ENCODE measurements around the gene PAN2.

GRCh38 chr12:56282030-56282429 is 51.8 kb downstream of the PAN2 start:
- TF ChIP-seq MAX (IDR thresholded peaks at IDR 0.05): no peak
- TF ChIP-seq CEBPB (IDR thresholded peaks at IDR 0.05; ENCODE audit: low read depth): no peak
- TF ChIP-seq CTCF (IDR thresholded peaks at IDR 0.05 in 2 of 3, conservative IDR thresholded peaks at IDR 0.05 in 1 of 3; ENCODE audit: borderline replicate concordance in 1 of 3, insufficient read depth in 1 of 3, low read depth in 2 of 3, low read length in 2 of 3): no peak
- TF ChIP-seq REST (IDR thresholded peaks at IDR 0.05; ENCODE audit: low read depth): no peak
- no peak for TF ChIP-seq POLR2A (IDR thresholded peaks at IDR 0.05; ENCODE audit: borderline replicate concordance, extremely low read depth, insufficient read depth, insufficient read length)
- TF ChIP-seq POLR2AphosphoS5 (IDR thresholded peaks at IDR 0.05; ENCODE audit: low read depth, low read length): no peak
- no peak for TF ChIP-seq ELF1 (IDR thresholded peaks at IDR 0.05; ENCODE audit: borderline replicate concordance, low read depth)
- TF ChIP-seq ATF3 (IDR thresholded peaks at IDR 0.05): no peak
- no peak for TF ChIP-seq EZH2phosphoT487 (IDR thresholded peaks at IDR 0.05; ENCODE audit: borderline replicate concordance)
